HepG2 (cell line): Measurements from ENCODE around the gene RBM23. TPM values are rescaled to one million over a fixed set of nuclear protein-coding genes. Genes with fewer than 3 reads are reported as not detected.

Experiments
- CHD2 ChIP-seq: IDR thresholded peaks from 2 replicates; pipeline ENCODE4 v1.6.1; 2011; ENCODE audit warnings: low read depth, low read length, improper control_type of control experiment
- DMAP1 ChIP-seq: IDR thresholded peaks from 2 replicates; pipeline ENCODE4 v1.6.1; 2016
- ERF ChIP-seq: IDR thresholded peaks from 2 replicates; pipeline ENCODE4 v1.6.1; 2018; ENCODE audit warnings: missing biosample characterization, missing genetic modification reagents
- ETV5 ChIP-seq: IDR thresholded peaks from 2 replicates; pipeline ENCODE4 v1.6.1; 2018; ENCODE audit warnings: missing biosample characterization, missing genetic modification reagents, inconsistent platforms, borderline replicate concordance
- GATAD1 ChIP-seq: IDR thresholded peaks from 2 replicates; pipeline ENCODE4 v1.6.1; 2016; ENCODE audit warnings: missing genetic modification reagents, missing compliant biosample characterization
- HHEX ChIP-seq: IDR thresholded peaks from 2 replicates; pipeline ENCODE4 v1.6.1; 2016; ENCODE audit warnings: control low read depth
- IKZF4 ChIP-seq: sonication (generic); formaldehyde crosslinking; IDR thresholded peaks from 2 replicates; pipeline ENCODE4 v1.5.1; 2020; ENCODE audit warnings: borderline replicate concordance, mild to moderate bottlenecking, low read depth, missing genetic modification reagents; ENCODE audit errors: not compliant biosample characterization
- KLF6 ChIP-seq: IDR thresholded peaks from 2 replicates; pipeline ENCODE4 v1.8.0; 2016; ENCODE audit warnings: missing biosample characterization, missing genetic modification reagents
- MTA3 ChIP-seq: sonication (generic); formaldehyde crosslinking; IDR thresholded peaks from 2 replicates; pipeline ENCODE4 v1.4.0; 2020; ENCODE audit warnings: missing genetic modification reagents
- PAF1 ChIP-seq: IDR thresholded peaks from 2 replicates; pipeline ENCODE4 v1.6.1; 2016; ENCODE audit warnings: missing genetic modification reagents, missing compliant biosample characterization
- RAD21 ChIP-seq: fragments of 450-650 bp; formaldehyde crosslinking; IDR thresholded peaks from 2 replicates; pipeline ENCODE4 v1.5.0; 2020; ENCODE audit warnings: mild to moderate bottlenecking
- RCOR2 ChIP-seq: IDR thresholded peaks from 2 replicates; pipeline ENCODE4 v1.6.1; 2016; ENCODE audit warnings: missing biosample characterization, missing genetic modification reagents
- RELA ChIP-seq: sonication (generic); formaldehyde crosslinking; IDR thresholded peaks from 2 replicates; pipeline ENCODE4 v1.4.0; 2020; ENCODE audit warnings: missing genetic modification reagents
- TRIM24 ChIP-seq: sonication (generic); formaldehyde crosslinking; IDR thresholded peaks from 2 replicates; pipeline ENCODE4 v1.8.0; 2022; ENCODE audit warnings: mild to moderate bottlenecking, missing genetic modification reagents
- XRCC5 ChIP-seq: fragments of 200-400 bp; formaldehyde crosslinking; optimal IDR thresholded peaks from 2 replicates; pipeline ENCODE3; 2017; ENCODE audit warnings: mild to moderate bottlenecking, low read length
- YEATS2 ChIP-seq: sonication (generic); formaldehyde crosslinking; IDR thresholded peaks from 2 replicates; pipeline ENCODE4 v1.4.0; 2020; ENCODE audit warnings: missing genetic modification reagents, borderline replicate concordance
- ZBTB38 ChIP-seq: sonication (generic); formaldehyde crosslinking; IDR thresholded peaks from 2 replicates; pipeline ENCODE4 v1.5.1; 2020; ENCODE audit warnings: mild to moderate bottlenecking, missing genetic modification reagents
- ZKSCAN8 ChIP-seq: IDR thresholded peaks from 2 replicates; pipeline ENCODE4 v1.6.1; 2016; ENCODE audit warnings: borderline replicate concordance, missing genetic modification reagents, missing compliant biosample characterization
- ZNF180 ChIP-seq: sonication (generic); formaldehyde crosslinking; IDR thresholded peaks from 2 replicates; pipeline ENCODE4 v1.4.0; 2020; ENCODE audit warnings: low read depth, missing genetic modification reagents, borderline replicate concordance
- ZNF468 ChIP-seq: sonication (generic); formaldehyde crosslinking; IDR thresholded peaks from 2 replicates; pipeline ENCODE4 v1.8.0; 2022; ENCODE audit warnings: mild to moderate bottlenecking, moderate library complexity, missing genetic modification reagents
- ZNF552 ChIP-seq: sonication (generic); formaldehyde crosslinking; IDR thresholded peaks from 2 replicates; pipeline ENCODE4 v1.9.0; 2022; ENCODE audit warnings: missing genetic modification reagents, mild to moderate bottlenecking, borderline replicate concordance
- ZNF790 ChIP-seq: sonication (generic); formaldehyde crosslinking; IDR thresholded peaks from 2 replicates; pipeline ENCODE4 v1.8.0; 2022; ENCODE audit warnings: missing genetic modification reagents, mild to moderate bottlenecking, borderline replicate concordance
- ZNF850 ChIP-seq: sonication (generic); formaldehyde crosslinking; conservative IDR thresholded peaks from 2 replicates; pipeline ENCODE4 v1.9.0; 2021; ENCODE audit warnings: mild to moderate bottlenecking, missing genetic modification reagents
- polyA plus RNA-seq, 8 experiments: library from polyadenylated mRNA; depleted of rRNA in 3 of 8; stranded (reverse) in 7 of 8; unstranded in 1 of 8; fragments of >200 nt; fragmentation: Illumina TruSeq in 4 of 8; extraction: Trizol in 4 of 8; gene quantifications; 2 replicates each; pipeline versions ENCODE4 v1.2.1 to v1.2.3, GENCODE V29; 2011 to 2016; ENCODE audit warnings: low read depth in 4 of 8, missing spikeins in 1 of 8, mixed read lengths in 1 of 8; ENCODE audit not compliant: insufficient read depth in 1 of 8
- total RNA-seq, 5 experiments: library from RNA; depleted of rRNA; stranded (reverse); fragments of >200 nt; fragmentation: Illumina TruSeq; extraction: Trizol; gene quantifications; 2 replicates each; pipeline ENCODE4 v1.2.3, GENCODE V29; 2016; ENCODE audit warnings: low read depth in 1 of 5
- TF ChIP-seq, protein P1 (sequence below): sonication (generic); formaldehyde crosslinking; IDR thresholded peaks from 2 replicates; pipeline ENCODE4 v1.4.0; 2020; ENCODE audit warnings: missing genetic modification reagents, borderline replicate concordance
- TF ChIP-seq, protein P2 (sequence below): sonication (generic); formaldehyde crosslinking; IDR thresholded peaks from 2 replicates; pipeline ENCODE4 v1.4.0; 2020; ENCODE audit warnings: missing genetic modification reagents
- TF ChIP-seq, protein P3 (sequence below): sonication (generic); formaldehyde crosslinking; IDR thresholded peaks from 2 replicates; pipeline ENCODE4 v1.4.0; 2020; ENCODE audit warnings: missing genetic modification reagents
- TF ChIP-seq, protein P4 (sequence below): sonication (generic); formaldehyde crosslinking; conservative IDR thresholded peaks from 2 replicates; pipeline ENCODE4 v1.4.0; 2020; ENCODE audit warnings: missing genetic modification reagents

Gene RBM23
- total and polyA plus RNA-seq, 2 of the 13 experiments (the other 11 are each of a cell fraction or from before 2014, with no cell fraction given) = 1.5 to 2.1 TPM

GRCh38 chr14:22929104-22929960 is 10.4 kb upstream of the RBM23 start, which contains the start of gene PRMT5 (continued):
- TF ChIP-seq XRCC5 (peak; percentile 97), RCOR2 (peak; percentile 88), GATAD1 (peak; percentile 95), KLF6 (CRISPR knock-in tag) (peak; percentile 99), MTA3 (CRISPR knock-in tag) (no peak), RELA (no peak; the same call in 1 of the 2 replicates), ZNF180 (peak; percentile 98), ZBTB38 (CRISPR knock-in tag) (peak; percentile 91), DMAP1 (CRISPR knock-in tag) (peak; percentile 100), HHEX (CRISPR knock-in tag) (peak; percentile 52; the same call in 1 of the 2 replicates), CHD2 (peak; percentile 67), ZNF850 (no peak), ZKSCAN8 (CRISPR knock-in tag) (peak; percentile 98), RAD21 (CRISPR knock-in tag) (peak; percentile 74), ERF (peak; percentile 99), PAF1 (CRISPR knock-in tag) (peak; percentile 91; the same call in 1 of the 2 replicates), ZNF552 (peak; percentile 99), ZNF468 (CRISPR knock-in tag) (no peak), TRIM24 (no peak), ETV5 (CRISPR knock-in tag) (peak; percentile 74; the same call in 1 of the 2 replicates), YEATS2 (CRISPR knock-in tag) (peak; percentile 90), ZNF790 (CRISPR knock-in tag) (peak; percentile 35; the same call in 1 of the 2 replicates), IKZF4 (CRISPR knock-in tag) (peak; percentile 96)
- TF ChIP-seq, protein P1, sequence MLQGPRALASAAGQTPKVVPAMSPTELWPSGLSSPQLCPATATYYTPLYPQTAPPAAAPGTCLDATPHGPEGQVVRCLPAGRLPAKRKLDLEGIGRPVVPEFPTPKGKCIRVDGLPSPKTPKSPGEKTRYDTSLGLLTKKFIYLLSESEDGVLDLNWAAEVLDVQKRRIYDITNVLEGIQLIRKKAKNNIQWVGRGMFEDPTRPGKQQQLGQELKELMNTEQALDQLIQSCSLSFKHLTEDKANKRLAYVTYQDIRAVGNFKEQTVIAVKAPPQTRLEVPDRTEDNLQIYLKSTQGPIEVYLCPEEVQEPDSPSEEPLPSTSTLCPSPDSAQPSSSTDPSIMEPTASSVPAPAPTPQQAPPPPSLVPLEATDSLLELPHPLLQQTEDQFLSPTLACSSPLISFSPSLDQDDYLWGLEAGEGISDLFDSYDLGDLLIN (CRISPR knock-in tag) = peak; percentile 96
- TF ChIP-seq, protein P2, sequence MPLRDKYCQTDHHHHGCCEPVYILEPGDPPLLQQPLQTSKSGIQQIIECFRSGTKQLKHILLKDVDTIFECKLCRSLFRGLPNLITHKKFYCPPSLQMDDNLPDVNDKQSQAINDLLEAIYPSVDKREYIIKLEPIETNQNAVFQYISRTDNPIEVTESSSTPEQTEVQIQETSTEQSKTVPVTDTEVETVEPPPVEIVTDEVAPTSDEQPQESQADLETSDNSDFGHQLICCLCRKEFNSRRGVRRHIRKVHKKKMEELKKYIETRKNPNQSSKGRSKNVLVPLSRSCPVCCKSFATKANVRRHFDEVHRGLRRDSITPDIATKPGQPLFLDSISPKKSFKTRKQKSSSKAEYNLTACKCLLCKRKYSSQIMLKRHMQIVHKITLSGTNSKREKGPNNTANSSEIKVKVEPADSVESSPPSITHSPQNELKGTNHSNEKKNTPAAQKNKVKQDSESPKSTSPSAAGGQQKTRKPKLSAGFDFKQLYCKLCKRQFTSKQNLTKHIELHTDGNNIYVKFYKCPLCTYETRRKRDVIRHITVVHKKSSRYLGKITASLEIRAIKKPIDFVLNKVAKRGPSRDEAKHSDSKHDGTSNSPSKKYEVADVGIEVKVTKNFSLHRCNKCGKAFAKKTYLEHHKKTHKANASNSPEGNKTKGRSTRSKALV (CRISPR knock-in tag) = peak; percentile 97
- TF ChIP-seq, protein P3, sequence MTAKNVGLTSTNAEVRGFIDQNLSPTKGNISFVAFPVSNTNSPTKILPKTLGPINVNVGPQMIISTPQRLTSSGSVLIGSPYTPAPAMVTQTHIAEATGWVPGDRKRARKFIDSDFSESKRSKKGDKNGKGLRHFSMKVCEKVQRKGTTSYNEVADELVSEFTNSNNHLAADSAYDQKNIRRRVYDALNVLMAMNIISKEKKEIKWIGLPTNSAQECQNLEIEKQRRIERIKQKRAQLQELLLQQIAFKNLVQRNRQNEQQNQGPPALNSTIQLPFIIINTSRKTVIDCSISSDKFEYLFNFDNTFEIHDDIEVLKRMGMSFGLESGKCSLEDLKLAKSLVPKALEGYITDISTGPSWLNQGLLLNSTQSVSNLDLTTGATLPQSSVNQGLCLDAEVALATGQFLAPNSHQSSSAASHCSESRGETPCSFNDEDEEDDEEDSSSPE = peak; percentile 85
- TF ChIP-seq, protein P4, sequence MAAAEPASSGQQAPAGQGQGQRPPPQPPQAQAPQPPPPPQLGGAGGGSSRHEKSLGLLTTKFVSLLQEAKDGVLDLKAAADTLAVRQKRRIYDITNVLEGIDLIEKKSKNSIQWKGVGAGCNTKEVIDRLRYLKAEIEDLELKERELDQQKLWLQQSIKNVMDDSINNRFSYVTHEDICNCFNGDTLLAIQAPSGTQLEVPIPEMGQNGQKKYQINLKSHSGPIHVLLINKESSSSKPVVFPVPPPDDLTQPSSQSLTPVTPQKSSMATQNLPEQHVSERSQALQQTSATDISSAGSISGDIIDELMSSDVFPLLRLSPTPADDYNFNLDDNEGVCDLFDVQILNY (CRISPR knock-in tag) = peak; percentile 67
